ENCODE results near the gene SUSD1.
"Not testable (repeated sequence)": the region's sequence is repeated elsewhere in the genome, so short reads cannot be mapped to it uniquely, and the experiment has no call there.

The SUSD1 gene

DNA sequence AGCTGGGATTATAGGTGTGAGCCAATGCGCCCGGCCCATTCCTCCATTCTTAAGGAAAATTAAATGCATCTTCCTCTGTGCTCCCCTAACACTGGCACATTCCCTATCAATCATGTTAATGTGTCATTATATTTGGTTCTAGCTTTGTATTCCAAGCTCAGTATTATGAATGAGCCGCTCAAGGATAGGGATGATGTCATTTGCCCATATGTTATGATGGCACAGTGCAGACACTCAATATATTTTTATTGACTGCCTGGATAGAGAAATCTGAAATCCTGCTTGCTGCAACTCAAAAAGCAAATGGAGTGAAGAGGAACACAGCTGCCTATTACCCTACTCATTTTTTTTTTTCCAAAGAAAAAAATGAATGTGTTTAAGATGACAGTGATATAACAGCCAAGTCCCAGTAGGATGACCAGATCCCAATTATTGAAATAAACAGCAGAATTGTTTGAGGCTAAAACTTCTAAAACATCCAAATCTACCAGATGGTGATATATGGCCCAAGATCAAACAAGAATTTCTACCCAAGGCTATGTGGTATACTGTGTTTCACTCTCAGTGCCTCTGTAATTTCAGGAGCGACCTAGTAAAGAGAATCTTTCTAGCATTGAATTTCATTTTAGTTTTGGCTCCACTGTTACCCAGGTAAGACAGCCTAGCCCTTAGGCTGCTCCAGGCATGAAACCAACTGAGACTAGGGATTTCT is 16.3 kb downstream of the SUSD1 start:
- H3K36me3 Mint-ChIP-seq: peaks cover 25% of the 10 kb centered on the region
- no peak for ATAC-seq
- H3K4me1 Mint-ChIP-seq: peaks cover 8% of the 10 kb centered on the region
- no peaks in the 10 kb centered on the region for H3K9me3 Mint-ChIP-seq
- no peaks in the 10 kb centered on the region for H3K27me3 Mint-ChIP-seq
- no peak overlapping the region for H3K27ac Mint-ChIP-seq
- H3K4me3 Mint-ChIP-seq: no peak overlapping the region

DNA sequence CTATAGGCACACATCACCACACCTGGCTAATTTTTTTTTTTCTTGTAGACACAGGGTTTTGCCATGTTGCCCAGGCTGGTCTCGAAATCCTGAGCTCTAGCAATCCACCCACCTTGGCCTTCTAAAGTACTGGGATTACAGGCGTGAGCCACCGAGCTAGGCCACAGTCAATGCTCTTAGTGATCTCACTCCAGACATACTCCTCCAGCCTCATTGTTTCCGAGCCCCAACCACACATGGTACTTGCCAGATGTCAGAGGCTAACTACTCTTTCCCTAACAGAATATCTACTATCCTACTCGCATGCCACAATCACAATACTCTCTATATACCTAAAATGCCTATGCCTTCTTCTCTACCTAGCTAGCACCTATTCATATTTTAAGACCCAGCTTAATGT is 17.1 kb downstream of the SUSD1 start:
- Mint-ChIP-seq H3K27ac (no peak overlapping the region), H3K4me1 (peaks cover 7% of the 10 kb centered on the region)

DNA sequence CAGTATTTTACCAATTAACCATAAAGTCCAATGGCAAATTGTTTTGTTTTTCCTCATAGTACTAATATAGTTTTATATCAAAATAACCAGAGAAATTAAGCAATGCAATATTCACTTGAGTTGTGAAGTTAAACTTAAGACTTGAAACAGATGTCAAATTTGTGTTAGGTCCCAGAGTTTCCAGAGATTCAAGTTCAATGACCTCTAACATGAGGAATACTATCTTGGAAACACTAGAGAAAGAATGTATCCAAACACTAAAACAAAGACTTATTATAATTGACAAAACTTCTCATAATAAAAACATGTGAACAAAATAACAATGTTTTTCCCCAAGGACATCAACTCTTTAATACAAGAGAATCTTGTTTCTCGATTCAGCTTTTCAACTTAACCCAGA is 18.0 kb downstream of the SUSD1 start:
- H3K4me3 Mint-ChIP-seq: no peak overlapping the region
- no peaks in the 10 kb centered on the region for H3K9me3 Mint-ChIP-seq
- H3K27me3 Mint-ChIP-seq: no peaks in the 10 kb centered on the region
- no peak overlapping the region for H3K27ac Mint-ChIP-seq
- H3K36me3 Mint-ChIP-seq: peaks cover 25% of the 10 kb centered on the region
- H3K4me1 Mint-ChIP-seq: no peaks in the 10 kb centered on the region
- ATAC-seq: no peak

More for the DNA sequence above, 17.1 kb downstream of the SUSD1 start:
- no peaks in the 10 kb centered on the region for H3K9me3 Mint-ChIP-seq
- H3K4me3 Mint-ChIP-seq: no peak overlapping the region
- H3K27me3 Mint-ChIP-seq: no peaks in the 10 kb centered on the region
- ATAC-seq: no peak
- peaks cover 25% of the 10 kb centered on the region for H3K36me3 Mint-ChIP-seq

DNA sequence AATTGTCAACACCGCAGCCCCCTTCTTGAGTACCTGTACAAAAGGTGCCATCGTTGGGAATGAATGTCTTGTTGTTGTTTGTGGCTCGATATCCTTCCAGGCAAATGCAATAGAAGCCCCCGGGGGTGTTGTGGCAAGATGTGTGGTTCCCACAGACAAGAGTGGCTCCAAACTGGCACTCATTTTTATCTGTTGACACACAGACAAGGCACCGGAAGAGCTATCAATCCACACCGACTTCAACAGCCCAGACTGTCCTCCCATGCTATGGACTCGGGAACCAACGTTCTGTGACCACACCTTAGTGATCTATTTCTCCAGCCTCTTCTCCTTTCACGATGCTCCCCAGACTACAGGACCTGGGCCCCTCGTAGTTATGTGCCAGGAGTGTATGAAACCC is 25.9 kb downstream of the SUSD1 start:
- ATAC-seq: no peak
- no peaks in the 10 kb centered on the region for H3K27me3 Mint-ChIP-seq
- no peaks in the 10 kb centered on the region for H3K4me1 Mint-ChIP-seq
- H3K9me3 Mint-ChIP-seq: no peaks in the 10 kb centered on the region
- H3K27ac Mint-ChIP-seq: no peak overlapping the region
- no peak overlapping the region for H3K4me3 Mint-ChIP-seq
- H3K36me3 Mint-ChIP-seq: peaks cover 31% of the 10 kb centered on the region

DNA sequence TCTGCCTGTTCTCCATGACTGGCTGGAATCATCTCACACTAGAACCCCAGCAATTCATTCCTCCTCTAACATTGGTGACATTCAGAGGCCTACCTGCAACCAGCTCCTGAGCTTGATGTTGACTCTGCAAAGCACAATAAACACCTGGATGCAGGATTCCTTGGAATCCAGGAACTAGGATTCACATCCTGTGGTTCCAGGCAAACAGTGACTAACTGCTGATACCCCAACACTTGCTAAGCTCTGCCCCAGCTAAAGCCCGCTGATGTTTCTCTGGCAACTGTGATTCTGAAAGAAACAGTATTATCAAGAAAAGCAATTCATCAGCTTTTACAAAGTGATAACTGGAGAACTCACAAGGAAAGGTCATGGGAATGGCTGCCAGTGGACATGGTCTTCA is 29.2 kb downstream of the SUSD1 start:
- no peak overlapping the region for H3K27ac Mint-ChIP-seq
- H3K27me3 Mint-ChIP-seq: no peaks in the 10 kb centered on the region
- no peak overlapping the region for H3K4me3 Mint-ChIP-seq
- peaks cover 27% of the 10 kb centered on the region for H3K36me3 Mint-ChIP-seq
- ATAC-seq: no peak
- no peaks in the 10 kb centered on the region for H3K9me3 Mint-ChIP-seq
- peaks cover 5% of the 10 kb centered on the region for H3K4me1 Mint-ChIP-seq

DNA sequence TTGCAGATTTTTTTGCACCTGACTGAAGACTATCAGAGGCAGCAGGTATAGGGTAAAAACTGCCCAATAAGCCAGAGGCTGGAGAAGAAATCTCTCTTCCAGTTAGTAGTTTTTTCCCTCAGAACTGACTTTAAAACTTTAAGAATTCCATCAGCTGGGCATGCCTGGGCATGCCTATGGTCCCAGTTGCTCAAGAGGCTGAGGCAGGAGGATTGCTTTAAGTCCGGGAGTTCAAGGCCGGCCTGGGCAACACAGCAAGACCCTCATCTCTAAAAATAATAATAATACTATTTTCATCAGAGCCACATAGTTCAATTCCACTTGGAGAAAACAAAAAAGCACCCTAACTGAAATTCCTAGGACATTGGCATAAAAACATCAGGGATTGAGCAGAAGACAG is 30.3 kb downstream of the SUSD1 start:
- Mint-ChIP-seq H3K27ac (no peak overlapping the region), H3K27me3 (no peaks in the 10 kb centered on the region), H3K36me3 (peaks cover 27% of the 10 kb centered on the region), H3K4me1 (peaks cover 11% of the 10 kb centered on the region), H3K4me3 (no peak overlapping the region), H3K9me3 (no peaks in the 10 kb centered on the region)
- ATAC-seq: no peak

DNA sequence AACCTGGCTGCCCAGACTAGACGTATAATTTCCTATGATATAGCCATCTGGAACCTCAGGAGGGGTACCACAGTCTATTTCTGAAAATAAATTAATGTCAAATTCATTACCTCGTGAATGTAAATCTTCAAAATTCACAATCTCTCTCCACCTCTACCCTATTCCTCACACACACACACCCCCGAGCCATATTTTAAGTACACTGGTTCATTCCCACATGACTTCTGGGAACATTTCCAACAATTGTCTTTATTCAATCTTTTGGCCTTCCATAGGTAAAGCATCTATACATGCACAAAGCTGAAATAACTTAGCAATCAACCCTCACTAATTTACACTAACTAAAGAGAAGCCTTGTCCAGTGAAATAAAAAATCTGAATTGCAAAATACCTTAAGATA is 32.7 kb downstream of the SUSD1 start:
- no peaks in the 10 kb centered on the region for H3K27me3 Mint-ChIP-seq
- H3K27ac Mint-ChIP-seq: no peak overlapping the region
- peaks cover 16% of the 10 kb centered on the region for H3K36me3 Mint-ChIP-seq
- ATAC-seq: no peak
- no peaks in the 10 kb centered on the region for H3K9me3 Mint-ChIP-seq
- peaks cover 11% of the 10 kb centered on the region for H3K4me1 Mint-ChIP-seq
- no peak overlapping the region for H3K4me3 Mint-ChIP-seq

DNA sequence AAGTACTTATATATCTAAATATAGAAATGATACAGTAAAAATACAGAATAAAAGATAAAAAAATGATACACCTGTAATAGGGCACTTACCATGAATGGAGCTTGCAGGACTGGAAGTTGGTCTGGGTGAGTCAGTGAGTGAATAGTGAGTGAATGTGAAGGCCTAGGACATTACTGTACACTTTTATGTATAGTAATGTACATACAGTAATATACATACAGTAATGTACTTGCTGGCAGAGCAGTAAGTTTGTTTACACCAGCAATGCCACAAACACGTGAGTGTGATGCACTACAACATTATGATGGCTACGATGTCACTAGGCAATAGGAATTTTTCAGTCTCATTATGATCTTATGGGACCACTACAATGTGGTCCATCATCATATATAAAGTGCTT is 34.2 kb downstream of the SUSD1 start:
- peaks cover 9% of the 10 kb centered on the region for H3K36me3 Mint-ChIP-seq
- H3K9me3 Mint-ChIP-seq: no peaks in the 10 kb centered on the region
- no peak overlapping the region for H3K27ac Mint-ChIP-seq
- no peak for ATAC-seq
- H3K27me3 Mint-ChIP-seq: no peaks in the 10 kb centered on the region
- no peak overlapping the region for H3K4me3 Mint-ChIP-seq
- H3K4me1 Mint-ChIP-seq: peaks cover 11% of the 10 kb centered on the region

DNA sequence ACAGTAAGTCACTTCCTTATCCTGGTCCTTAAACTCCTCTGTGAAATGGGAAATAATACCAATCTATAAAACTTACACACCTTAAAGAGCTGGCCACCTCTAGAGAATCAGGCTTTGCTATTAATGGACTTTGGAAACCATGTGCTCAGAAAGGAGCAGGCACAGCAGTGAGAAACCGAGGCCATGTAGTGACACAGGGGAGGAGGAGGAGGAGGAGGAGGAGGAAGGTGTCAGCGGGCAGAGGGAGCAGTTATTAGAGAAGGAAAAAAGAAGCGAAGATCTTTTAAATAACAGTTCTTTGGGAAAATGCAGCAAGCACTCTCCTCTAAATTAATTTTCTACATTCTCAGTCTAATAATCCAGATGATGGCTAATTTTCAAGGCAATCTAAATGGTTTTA is 38.0 kb downstream of the SUSD1 start:
- H3K36me3 Mint-ChIP-seq: peaks cover 12% of the 10 kb centered on the region
- no peaks in the 10 kb centered on the region for H3K27me3 Mint-ChIP-seq
- no peak for ATAC-seq
- peaks cover 3% of the 10 kb centered on the region for H3K9me3 Mint-ChIP-seq
- no peak overlapping the region for H3K27ac Mint-ChIP-seq
- no peak overlapping the region for H3K4me3 Mint-ChIP-seq
- peaks cover 19% of the 10 kb centered on the region for H3K4me1 Mint-ChIP-seq

DNA sequence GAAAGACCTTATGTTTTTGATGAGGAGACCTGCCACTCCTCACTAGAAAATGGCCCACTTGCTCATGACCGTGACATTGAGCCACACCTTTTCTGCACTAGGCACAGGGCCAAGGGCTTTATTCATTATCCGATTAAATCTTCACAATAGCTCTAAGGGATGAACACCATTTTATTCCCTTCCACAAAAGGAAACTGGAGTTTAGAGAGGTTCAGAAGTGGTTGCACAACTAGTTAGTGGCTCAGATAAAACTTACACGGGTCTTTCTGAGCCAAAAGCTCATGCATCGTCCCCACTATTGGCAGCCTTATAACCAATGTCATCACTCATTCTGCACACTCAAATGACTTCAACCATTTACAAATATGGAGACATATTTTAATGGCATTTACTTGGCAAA is 39.4 kb downstream of the SUSD1 start:
- Mint-ChIP-seq H3K4me3 (no peak overlapping the region), H3K4me1 (peaks cover 14% of the 10 kb centered on the region), H3K9me3 (peaks cover 3% of the 10 kb centered on the region), H3K36me3 (peaks cover 12% of the 10 kb centered on the region), H3K27ac (no peak overlapping the region), H3K27me3 (no peaks in the 10 kb centered on the region)
- no peak for ATAC-seq

DNA sequence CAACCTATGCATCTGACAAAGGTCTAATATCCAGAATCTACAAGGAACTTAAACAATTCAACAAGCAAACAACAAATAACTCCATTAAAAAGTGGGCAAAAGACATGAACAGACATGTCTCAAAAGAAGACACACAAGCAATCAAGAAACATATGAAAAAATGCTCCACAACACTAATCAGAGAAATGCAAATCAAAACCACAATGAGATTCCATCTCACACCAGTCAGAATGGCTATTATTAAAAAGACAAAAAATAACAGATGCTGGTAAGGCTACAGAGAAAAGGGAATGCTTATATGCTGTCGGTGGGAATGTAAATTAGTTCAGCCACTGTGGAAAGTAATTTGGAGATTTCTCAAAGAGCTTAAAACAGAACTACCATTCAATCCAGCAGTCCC is 41.3 kb downstream of the SUSD1 start:
- H3K27ac Mint-ChIP-seq: peak overlapping the region; percentile 27
- H3K4me3 Mint-ChIP-seq: not testable (repeated sequence)

DNA sequence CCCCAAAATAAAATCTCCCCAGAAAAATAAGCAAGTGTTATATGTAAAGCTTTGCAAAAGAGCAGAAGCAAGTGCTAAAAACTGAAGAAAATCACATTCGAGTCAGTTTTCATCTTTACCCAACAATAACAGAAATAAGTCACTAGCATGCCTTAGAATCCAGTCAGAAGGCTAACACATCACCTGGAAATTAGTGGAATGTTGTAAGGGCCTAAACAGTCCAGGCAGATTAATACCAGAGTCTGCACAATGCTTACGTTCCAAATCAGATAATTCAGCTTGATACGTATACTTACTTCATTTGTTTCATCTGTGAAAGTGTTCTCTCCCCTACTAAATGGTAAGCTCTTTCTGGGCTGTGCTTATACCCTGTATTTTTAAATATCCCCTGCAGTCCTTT is 42.7 kb downstream of the SUSD1 start:
- Mint-ChIP-seq H3K27ac (no peak overlapping the region), H3K4me1 (peaks cover 7% of the 10 kb centered on the region), H3K4me3 (no peak overlapping the region), H3K9me3 (peaks cover 3% of the 10 kb centered on the region), H3K36me3 (peaks cover 12% of the 10 kb centered on the region), H3K27me3 (no peaks in the 10 kb centered on the region)
- no peak for ATAC-seq

More for the DNA sequence above, 41.3 kb downstream of the SUSD1 start:
- H3K27me3 Mint-ChIP-seq, H3K4me1 Mint-ChIP-seq, H3K9me3 Mint-ChIP-seq, ATAC-seq: not testable (repeated sequence)
- peaks cover 12% of the 10 kb centered on the region for H3K36me3 Mint-ChIP-seq

DNA sequence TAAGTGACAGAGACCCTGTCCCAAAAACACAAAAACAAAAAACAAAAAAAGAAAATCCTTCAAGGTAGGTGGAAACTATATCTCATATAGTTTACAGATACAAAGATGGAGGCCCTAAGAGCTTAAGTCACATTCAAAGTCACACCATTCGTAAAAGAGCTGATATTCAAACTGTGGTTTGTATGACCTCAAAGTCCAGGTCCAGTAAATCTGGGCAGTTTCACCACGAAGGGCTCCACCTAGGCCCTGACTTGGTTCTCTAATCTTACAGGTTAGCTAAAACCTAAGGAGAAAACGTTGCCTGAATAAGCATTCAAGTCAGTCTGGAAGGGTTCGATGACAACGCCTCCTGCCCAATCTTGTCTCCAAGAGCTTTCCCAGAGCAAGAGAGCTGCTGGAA is 44.1 kb downstream of the SUSD1 start:
- peaks cover 6% of the 10 kb centered on the region for H3K36me3 Mint-ChIP-seq
- no peak for ATAC-seq
- peaks cover 7% of the 10 kb centered on the region for H3K4me1 Mint-ChIP-seq
- H3K27me3 Mint-ChIP-seq: no peaks in the 10 kb centered on the region
- peaks cover 3% of the 10 kb centered on the region for H3K9me3 Mint-ChIP-seq
- no peak overlapping the region for H3K27ac Mint-ChIP-seq
- no peak overlapping the region for H3K4me3 Mint-ChIP-seq

DNA sequence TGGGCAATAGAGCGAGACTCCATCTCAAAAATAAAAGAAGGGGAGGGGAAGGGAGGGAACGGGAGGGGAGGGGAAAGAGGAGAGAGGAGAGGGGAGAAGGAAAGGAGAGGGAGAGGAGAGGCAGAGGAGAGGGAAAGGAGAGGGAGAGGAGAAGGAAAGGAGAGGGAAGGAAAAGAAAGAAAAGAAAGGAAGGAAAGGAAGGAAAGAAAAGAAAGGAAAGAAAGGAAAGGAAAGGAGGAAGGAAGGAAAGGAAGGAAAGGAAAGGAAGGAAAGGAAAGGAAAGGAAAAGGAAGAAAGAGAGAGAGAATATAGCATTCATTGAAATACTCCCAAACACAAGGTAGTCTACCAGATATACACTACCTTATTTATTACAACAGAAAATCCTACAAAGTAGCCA is 44.8 kb downstream of the SUSD1 start:
- Mint-ChIP-seq H3K4me3 (no peak overlapping the region), H3K9me3 (peaks cover 3% of the 10 kb centered on the region), H3K36me3 (peaks cover 6% of the 10 kb centered on the region), H3K4me1 (peaks cover 7% of the 10 kb centered on the region), H3K27ac (no peak overlapping the region), H3K27me3 (no peaks in the 10 kb centered on the region)
- ATAC-seq: no peak

DNA sequence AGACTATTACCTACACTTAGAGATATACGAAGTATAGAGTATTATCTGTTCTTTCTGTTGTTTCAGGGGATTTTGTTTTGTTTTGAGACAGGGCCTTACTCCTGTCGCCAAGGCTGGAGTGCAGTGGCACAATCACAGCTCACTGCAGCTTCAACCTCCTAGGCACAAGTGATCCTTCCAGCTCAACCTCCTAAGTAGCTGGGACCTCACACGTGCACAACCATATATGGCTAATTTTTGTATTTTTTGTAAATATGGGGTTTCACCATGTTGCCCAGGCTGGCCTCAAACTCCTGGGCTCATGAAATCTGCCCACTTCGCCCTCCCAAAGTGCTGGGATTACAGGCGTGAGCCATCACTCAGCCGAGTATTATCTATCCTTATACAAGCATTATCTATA is 45.9 kb downstream of the SUSD1 start:
- Mint-ChIP-seq H3K9me3 (peaks cover 3% of the 10 kb centered on the region), H3K4me3 (no peak overlapping the region), H3K27ac (no peak overlapping the region), H3K4me1 (peaks cover 7% of the 10 kb centered on the region), H3K36me3 (peaks cover 6% of the 10 kb centered on the region), H3K27me3 (no peaks in the 10 kb centered on the region)
- no peak for ATAC-seq

DNA sequence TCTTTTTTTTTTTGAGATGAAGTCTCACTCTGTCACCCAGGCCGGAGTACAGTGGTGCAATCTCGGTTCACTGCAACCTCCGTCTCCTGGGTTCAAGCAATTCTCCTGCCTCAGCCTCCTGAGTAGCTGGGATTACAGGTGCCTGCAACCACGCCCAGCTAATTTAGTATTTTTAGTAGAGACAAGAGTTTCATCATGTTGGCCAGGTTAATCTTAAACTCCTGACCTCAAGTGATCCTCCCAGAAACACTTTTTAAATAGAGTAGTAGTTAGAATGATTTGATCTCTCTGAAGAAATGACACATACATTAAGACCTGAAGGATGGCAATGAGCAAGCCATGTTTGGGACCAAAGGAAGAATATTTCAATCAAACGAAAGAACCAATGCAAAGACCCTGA is 46.7 kb downstream of the SUSD1 start:
- H3K27ac Mint-ChIP-seq, H3K27me3 Mint-ChIP-seq, ATAC-seq, H3K9me3 Mint-ChIP-seq, H3K36me3 Mint-ChIP-seq, H3K4me3 Mint-ChIP-seq, H3K4me1 Mint-ChIP-seq: not testable (repeated sequence)

DNA sequence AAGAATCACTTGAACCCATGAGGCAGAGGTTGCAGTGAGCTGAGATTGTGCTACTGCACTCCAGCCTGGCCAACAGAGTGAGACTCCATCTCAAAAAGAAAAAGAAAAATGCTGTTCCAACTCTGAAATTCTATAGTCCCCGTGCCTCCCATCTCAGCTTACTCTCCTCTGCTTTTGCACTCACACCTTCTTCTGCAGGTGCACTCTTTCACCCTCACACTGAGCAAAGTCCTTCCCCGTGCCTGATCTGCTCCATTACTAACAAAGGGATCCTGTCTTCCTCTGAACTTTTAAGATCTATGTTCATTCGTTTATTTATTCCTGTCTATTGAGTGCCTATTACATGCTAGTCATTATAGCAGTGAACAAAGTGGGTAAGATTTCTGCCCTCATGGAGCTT is 47.8 kb downstream of the SUSD1 start:
- no peak overlapping the region for H3K27ac Mint-ChIP-seq
- no peak overlapping the region for H3K4me3 Mint-ChIP-seq
- H3K36me3 Mint-ChIP-seq: peaks cover 14% of the 10 kb centered on the region
- no peak for ATAC-seq
- H3K9me3 Mint-ChIP-seq: no peaks in the 10 kb centered on the region
- H3K27me3 Mint-ChIP-seq: no peaks in the 10 kb centered on the region
- no peaks in the 10 kb centered on the region for H3K4me1 Mint-ChIP-seq
